NB4 (cell line): Measurements from ENCODE around the gene HOXC5.

Experiments used
- MYC ChIP-seq: IDR thresholded peaks from 2 replicates; pipeline ENCODE4 v1.6.1; 2011; ENCODE audit warnings: low read depth, low read length
- POLR2A ChIP-seq: IDR thresholded peaks from 2 replicates; pipeline ENCODE4 v1.6.1; 2011; ENCODE audit warnings: mild to moderate bottlenecking; ENCODE audit not compliant: insufficient read length; ENCODE audit errors: extremely low read depth
- TF ChIP-seq, protein P1 (sequence below): IDR thresholded peaks from one replicate; pipeline ENCODE4 v1.5.1; 2012; ENCODE audit warnings: low read depth, low read length
- TF ChIP-seq, protein P2 (sequence below): IDR thresholded peaks from 2 replicates; pipeline ENCODE4 v1.6.1; 2011; ENCODE audit warnings: low read depth, low read length

DNA sequence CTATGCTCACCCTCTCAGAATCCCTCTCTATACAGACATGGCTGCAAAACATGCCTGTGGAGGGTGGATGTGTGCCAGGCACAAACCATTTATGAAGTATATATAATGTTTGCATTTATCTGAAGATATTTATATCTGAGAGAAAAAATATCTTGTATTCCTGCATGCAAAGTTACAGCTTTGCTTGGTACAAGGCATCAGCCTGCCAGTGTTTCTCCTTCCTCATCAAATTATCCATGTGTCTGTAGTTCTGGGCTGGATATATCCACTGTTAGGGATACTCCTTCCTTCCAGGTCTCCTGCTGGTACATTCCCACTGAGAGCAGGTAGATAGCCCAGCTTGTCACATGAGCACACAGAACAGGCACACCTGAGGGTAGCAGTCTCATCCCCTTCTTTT is 32.8 kb downstream of the HOXC5 start:
- TF ChIP-seq, protein P1, sequence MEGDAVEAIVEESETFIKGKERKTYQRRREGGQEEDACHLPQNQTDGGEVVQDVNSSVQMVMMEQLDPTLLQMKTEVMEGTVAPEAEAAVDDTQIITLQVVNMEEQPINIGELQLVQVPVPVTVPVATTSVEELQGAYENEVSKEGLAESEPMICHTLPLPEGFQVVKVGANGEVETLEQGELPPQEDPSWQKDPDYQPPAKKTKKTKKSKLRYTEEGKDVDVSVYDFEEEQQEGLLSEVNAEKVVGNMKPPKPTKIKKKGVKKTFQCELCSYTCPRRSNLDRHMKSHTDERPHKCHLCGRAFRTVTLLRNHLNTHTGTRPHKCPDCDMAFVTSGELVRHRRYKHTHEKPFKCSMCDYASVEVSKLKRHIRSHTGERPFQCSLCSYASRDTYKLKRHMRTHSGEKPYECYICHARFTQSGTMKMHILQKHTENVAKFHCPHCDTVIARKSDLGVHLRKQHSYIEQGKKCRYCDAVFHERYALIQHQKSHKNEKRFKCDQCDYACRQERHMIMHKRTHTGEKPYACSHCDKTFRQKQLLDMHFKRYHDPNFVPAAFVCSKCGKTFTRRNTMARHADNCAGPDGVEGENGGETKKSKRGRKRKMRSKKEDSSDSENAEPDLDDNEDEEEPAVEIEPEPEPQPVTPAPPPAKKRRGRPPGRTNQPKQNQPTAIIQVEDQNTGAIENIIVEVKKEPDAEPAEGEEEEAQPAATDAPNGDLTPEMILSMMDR: no peak
- no peak for TF ChIP-seq POLR2A
- TF ChIP-seq, protein P2, sequence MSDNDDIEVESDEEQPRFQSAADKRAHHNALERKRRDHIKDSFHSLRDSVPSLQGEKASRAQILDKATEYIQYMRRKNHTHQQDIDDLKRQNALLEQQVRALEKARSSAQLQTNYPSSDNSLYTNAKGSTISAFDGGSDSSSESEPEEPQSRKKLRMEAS: no peak
- no peak for TF ChIP-seq MYC
